ENCODE data around the gene PTPRG. TPM values are rescaled to one million over a fixed set of nuclear protein-coding genes. Genes with fewer than 3 reads are reported as not detected.

PTPRG gene
- total and polyA plus RNA-seq, 2 experiments from 2014 or later = 24.4 to 131 TPM

- TF ChIP-seq CTCF (conservative IDR thresholded peaks at IDR 0.05; ENCODE audit: low read depth in 2 of 2) (no peak), ZNF331 (CRISPR knock-in tag; IDR thresholded peaks at IDR 0.05; ENCODE audit: low read depth) (no peak), CREB1 (CRISPR knock-in tag; IDR thresholded peaks at IDR 0.05; ENCODE audit: low read depth) (no peak), STAT1 (IDR thresholded peaks at IDR 0.05; ENCODE audit: unreplicated experiment) (no peak), ZNF114 (CRISPR knock-in tag; IDR thresholded peaks at IDR 0.05) (no peak), NANOG (IDR thresholded peaks at IDR 0.05; ENCODE audit: borderline replicate concordance) (no peak), POLR2AphosphoS5 (IDR thresholded peaks at IDR 0.05; ENCODE audit: low read depth) (no peak), EZH2phosphoT487 (IDR thresholded peaks at IDR 0.05; ENCODE audit: unreplicated experiment) (no peak)
Observed at GRCh38 chr3:61777483-61777882, 216.1 kb downstream of the PTPRG start (continued).

- no peaks in the 10 kb centered on the region for H3K27me3 Mint-ChIP-seq (ENCODE audit: insufficient read depth, low read depth, poor library complexity)
- ATAC-seq (peak; percentile 80), DNase-seq (ENCODE audit: low spot score) (peak; percentile 54)
- no peak overlapping the region for H3K27ac ChIP-seq (ENCODE audit: low read depth)
- TF ChIP-seq CTCF (conservative IDR thresholded peaks at IDR 0.05; ENCODE audit: low read depth in 2 of 2) = peak; percentile 43 to 57
- no peak for TF ChIP-seq STAT1 (IDR thresholded peaks at IDR 0.05; ENCODE audit: unreplicated experiment)
- H3K79me2 ChIP-seq (replicated peaks; ENCODE audit: insufficient read depth) = peaks cover 96% of the 10 kb centered on the region
- peaks cover 52% of the 10 kb centered on the region for H3K4me1 Mint-ChIP-seq
- H3K4me3 ChIP-seq = no peak overlapping the region
- no peak overlapping the region for H3K4me3 Mint-ChIP-seq
- H3K9me2 ChIP-seq (ENCODE audit: insufficient read depth) = no peaks in the 10 kb centered on the region
- peaks cover 38% of the 10 kb centered on the region for H3K4me1 ChIP-seq (ENCODE audit: insufficient read depth)
- no peaks in the 10 kb centered on the region for H3K36me3 ChIP-seq (ENCODE audit: insufficient read depth)
- H3K27ac Mint-ChIP-seq = no peak overlapping the region
- H3K36me3 Mint-ChIP-seq (ENCODE audit: low read depth) = peaks cover 4% of the 10 kb centered on the region; the same call in 1 of the 3 replicates
- no peaks in the 10 kb centered on the region for H3K9me3 Mint-ChIP-seq
- no peaks in the 10 kb centered on the region for H3F3A ChIP-seq (replicated peaks; ENCODE audit: low read depth)
- no peak overlapping the region for H2AFZ ChIP-seq
- H3K4me2 ChIP-seq = no peak overlapping the region
- no peaks in the 10 kb centered on the region for H3K27me3 ChIP-seq (ENCODE audit: insufficient read depth)
- H4K20me1 ChIP-seq (replicated peaks; ENCODE audit: insufficient read depth) = peaks cover 11% of the 10 kb centered on the region
Observed at GRCh38 chr3:61778095-61778494, 216.7 kb downstream of the PTPRG start.

GRCh38 chr3:61780016-61780415 lies 218.6 kb downstream of the PTPRG start:
- Histone ChIP-seq H3K9me2 (ENCODE audit: insufficient read depth) (no peaks in the 10 kb centered on the region), H3K27ac (ENCODE audit: low read depth) (no peak overlapping the region), H3K4me3 (no peak overlapping the region), H3F3A (replicated peaks; ENCODE audit: low read depth) (no peaks in the 10 kb centered on the region), H3K27me3 (ENCODE audit: insufficient read depth) (no peaks in the 10 kb centered on the region), H2AFZ (no peak overlapping the region), H3K79me2 (replicated peaks; ENCODE audit: insufficient read depth) (peaks cover 96% of the 10 kb centered on the region), H3K36me3 (ENCODE audit: insufficient read depth) (no peaks in the 10 kb centered on the region), H4K20me1 (replicated peaks; ENCODE audit: insufficient read depth) (peaks cover 23% of the 10 kb centered on the region; the same call in 1 of the 2 replicates), H3K4me1 (ENCODE audit: insufficient read depth) (peaks cover 46% of the 10 kb centered on the region), H3K4me2 (no peak overlapping the region)
- DNase-seq (ENCODE audit: low spot score) = no peak
- Mint-ChIP-seq H3K4me3 (no peak overlapping the region), H3K27me3 (ENCODE audit: insufficient read depth, low read depth, poor library complexity) (no peaks in the 10 kb centered on the region), H3K4me1 (peaks cover 61% of the 10 kb centered on the region), H3K27ac (no peak overlapping the region), H3K36me3 (ENCODE audit: low read depth) (peaks cover 4% of the 10 kb centered on the region; the same call in 1 of the 3 replicates), H3K9me3 (no peaks in the 10 kb centered on the region)
- TF ChIP-seq ETS1 (IDR thresholded peaks at IDR 0.05) = no peak
- TF ChIP-seq ZNF331 (CRISPR knock-in tag; IDR thresholded peaks at IDR 0.05; ENCODE audit: low read depth) = no peak
- no peak for TF ChIP-seq STAT1 (IDR thresholded peaks at IDR 0.05; ENCODE audit: unreplicated experiment)
- no peak for TF ChIP-seq ZNF114 (CRISPR knock-in tag; IDR thresholded peaks at IDR 0.05)
- no peak for TF ChIP-seq JUNB (IDR thresholded peaks at IDR 0.05; ENCODE audit: unreplicated experiment)
- no peak for TF ChIP-seq POLR2AphosphoS5 (IDR thresholded peaks at IDR 0.05; ENCODE audit: low read depth)
- TF ChIP-seq REST (IDR thresholded peaks at IDR 0.05; ENCODE audit: unreplicated experiment) = no peak
- no peak for TF ChIP-seq EZH2phosphoT487 (IDR thresholded peaks at IDR 0.05; ENCODE audit: unreplicated experiment)
- TF ChIP-seq NANOG (IDR thresholded peaks at IDR 0.05; ENCODE audit: borderline replicate concordance) = no peak
- TF ChIP-seq CREB1 (CRISPR knock-in tag; IDR thresholded peaks at IDR 0.05; ENCODE audit: low read depth) = no peak
- no peak for ATAC-seq

Measured in GM23338 (cell line).